GM23248 (cell line): ENCODE results near the gene FMO1.

Source experiments
- EZH2 ChIP-seq: fragments of 200-600 bp; sonication (generic); IDR thresholded peaks from 2 replicates; pipeline ENCODE4 v1.6.1; 2018; ENCODE audit warnings: antibody characterized with exemption, mild to moderate bottlenecking; ENCODE audit not compliant: insufficient read depth, poor library complexity, severe bottlenecking
- EZH2phosphoT487 ChIP-seq: fragments of 200-600 bp; sonication (generic); IDR thresholded peaks from 2 replicates; pipeline ENCODE4 v1.6.1; 2018; ENCODE audit warnings: antibody characterized with exemption, moderate library complexity, mild to moderate bottlenecking, low read depth; ENCODE audit not compliant: insufficient read depth

GRCh38 chr1:171280599-171280998 lies 32.3 kb downstream of the FMO1 start:
- no peak for TF ChIP-seq EZH2
- no peak for TF ChIP-seq EZH2phosphoT487
